ENCODE data around the gene C11orf86.
A peak's percentile ranks its signal among the peaks of the same experiment; 100 is the strongest.
"Not testable (repeated sequence)": the region's sequence is repeated elsewhere in the genome, so short reads cannot be mapped to it uniquely, and the experiment has no call there.

The C11orf86 gene

DNA sequence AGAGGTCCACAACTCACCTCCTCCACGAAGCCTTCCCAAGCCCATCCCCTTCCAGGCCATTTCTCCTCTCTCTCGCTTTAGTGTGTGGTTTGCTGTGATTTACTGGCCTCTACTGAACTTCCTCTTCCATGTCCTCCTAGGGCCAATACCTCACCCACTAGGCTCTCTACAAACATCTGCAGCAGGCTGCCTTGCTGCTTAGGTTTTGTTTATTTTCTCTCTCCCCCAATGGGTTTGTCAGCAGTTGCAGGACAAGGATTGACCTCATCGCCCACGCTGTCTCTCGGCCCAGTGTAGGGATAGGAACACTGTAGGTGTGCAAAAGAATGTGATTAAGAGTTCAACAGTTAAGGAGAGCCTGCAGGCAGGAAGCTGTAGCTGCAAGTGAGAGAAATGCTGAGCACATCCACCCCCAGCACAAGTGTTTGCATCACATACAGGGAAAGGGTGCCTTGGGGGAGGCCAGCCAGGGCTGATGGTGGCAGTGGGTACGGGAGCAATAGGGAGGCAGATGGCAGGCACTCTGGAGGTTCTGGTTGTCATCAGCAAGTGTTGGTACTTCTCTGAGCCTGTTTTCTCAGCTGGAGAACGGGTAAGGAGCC is 18.3 kb upstream of the C11orf86 start:
- in situ Hi-C loops (cut with HindIII; ENCODE audit: low sequenced_read_pairs): no loop called here
- peak overlapping the region; percentile 64 for H3K4me3 ChIP-seq (ENCODE audit: low read depth, low read length)
- TF ChIP-seq, protein P1, sequence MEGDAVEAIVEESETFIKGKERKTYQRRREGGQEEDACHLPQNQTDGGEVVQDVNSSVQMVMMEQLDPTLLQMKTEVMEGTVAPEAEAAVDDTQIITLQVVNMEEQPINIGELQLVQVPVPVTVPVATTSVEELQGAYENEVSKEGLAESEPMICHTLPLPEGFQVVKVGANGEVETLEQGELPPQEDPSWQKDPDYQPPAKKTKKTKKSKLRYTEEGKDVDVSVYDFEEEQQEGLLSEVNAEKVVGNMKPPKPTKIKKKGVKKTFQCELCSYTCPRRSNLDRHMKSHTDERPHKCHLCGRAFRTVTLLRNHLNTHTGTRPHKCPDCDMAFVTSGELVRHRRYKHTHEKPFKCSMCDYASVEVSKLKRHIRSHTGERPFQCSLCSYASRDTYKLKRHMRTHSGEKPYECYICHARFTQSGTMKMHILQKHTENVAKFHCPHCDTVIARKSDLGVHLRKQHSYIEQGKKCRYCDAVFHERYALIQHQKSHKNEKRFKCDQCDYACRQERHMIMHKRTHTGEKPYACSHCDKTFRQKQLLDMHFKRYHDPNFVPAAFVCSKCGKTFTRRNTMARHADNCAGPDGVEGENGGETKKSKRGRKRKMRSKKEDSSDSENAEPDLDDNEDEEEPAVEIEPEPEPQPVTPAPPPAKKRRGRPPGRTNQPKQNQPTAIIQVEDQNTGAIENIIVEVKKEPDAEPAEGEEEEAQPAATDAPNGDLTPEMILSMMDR (IDR thresholded peaks at IDR 0.05; ENCODE audit: low read depth, low read length, missing control alignments): peak; percentile 39
- no peak for DNase-seq (ENCODE audit: low read depth)

DNA sequence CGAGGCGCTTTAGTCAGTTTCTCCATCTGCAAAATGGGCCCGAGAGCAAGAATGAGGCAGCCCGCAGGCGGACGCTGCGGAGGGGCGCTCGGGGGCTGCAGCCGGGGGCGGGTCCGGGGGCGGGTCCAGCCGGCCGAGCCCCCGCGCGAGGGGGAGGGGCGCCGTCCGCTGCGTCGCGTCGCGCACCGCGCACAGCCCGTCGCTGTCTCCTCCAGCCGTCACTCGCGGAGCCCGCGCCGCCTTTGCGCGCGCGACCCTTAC is 17.2 kb upstream of the C11orf86 start:
- TF ChIP-seq, protein P1 (IDR thresholded peaks at IDR 0.05; ENCODE audit: low read depth, low read length, missing control alignments): no peak
- in situ Hi-C loops (cut with HindIII; ENCODE audit: low sequenced_read_pairs): no loop called here
- DNase-seq (ENCODE audit: low read depth): no peak
- peak overlapping the region; percentile 64 for H3K4me3 ChIP-seq (ENCODE audit: low read depth, low read length)

DNA sequence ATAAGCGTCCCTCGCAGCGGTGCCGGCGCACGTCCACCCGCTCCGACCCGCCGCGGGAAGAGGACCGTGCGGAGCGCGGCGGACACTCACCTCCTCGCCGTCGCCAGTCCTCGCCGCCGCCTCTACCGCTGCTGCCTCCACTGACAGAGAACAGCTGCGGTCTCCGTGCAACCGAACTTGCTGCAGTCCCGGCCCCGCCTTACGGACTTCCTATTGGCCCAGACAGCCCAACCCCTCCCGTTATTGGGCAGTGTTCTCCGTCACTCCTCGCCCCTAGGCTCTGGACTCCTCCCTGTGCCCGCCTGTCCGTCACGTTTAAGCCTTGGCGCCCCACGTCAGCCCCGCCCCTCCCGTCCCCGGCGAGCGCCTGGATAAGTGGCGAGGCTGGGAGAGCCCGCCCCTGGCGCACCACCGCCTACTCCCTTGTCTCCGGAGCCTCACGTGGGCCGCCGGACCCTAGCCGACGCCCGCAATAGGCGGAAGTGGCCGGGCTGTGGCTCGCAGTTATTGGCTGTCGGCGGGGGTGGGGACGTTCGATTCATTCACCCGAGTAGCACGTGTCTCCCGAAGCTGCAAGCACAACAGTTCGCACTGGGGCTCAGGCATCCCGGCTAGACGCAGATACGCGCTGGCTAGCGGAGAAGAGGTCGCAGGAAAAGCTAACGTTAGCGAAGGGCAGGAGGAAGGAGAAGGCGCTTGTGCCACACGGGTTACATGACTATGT is 16.7 kb upstream of the C11orf86 start, which contains the start of gene PC:
Gene PC, minus strand, starts transcription at position 152 of the 724 bp plus-strand sequence. CDS start 86,224 bp downstream, outside the sequence.
- in situ Hi-C loops (cut with HindIII; ENCODE audit: low sequenced_read_pairs): no loop called here
- DNase-seq (ENCODE audit: low read depth): peak; percentile 99
- peak within 1 kb of the TSS; percentile 64 for H3K4me3 ChIP-seq (ENCODE audit: low read depth, low read length)
- TF ChIP-seq, protein P1 (IDR thresholded peaks at IDR 0.05; ENCODE audit: low read depth, low read length, missing control alignments): no peak

DNA sequence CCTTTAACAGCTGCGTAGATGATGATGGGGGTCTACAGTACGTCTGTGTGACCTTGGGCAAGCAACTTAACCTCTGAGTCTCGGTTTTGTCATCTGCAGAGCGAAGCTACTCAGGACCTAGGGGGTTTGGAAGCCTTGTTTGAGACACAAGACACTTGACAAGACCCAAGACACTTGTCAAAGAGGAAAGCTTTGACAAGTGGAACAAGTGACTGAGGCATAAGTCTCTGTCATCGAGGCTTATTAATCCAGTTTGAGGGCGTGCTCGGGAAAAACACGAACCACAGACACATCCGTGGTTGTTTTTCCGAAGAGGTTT is 16.2 kb upstream of the C11orf86 start:
- DNase-seq (ENCODE audit: low read depth): no peak
- TF ChIP-seq, protein P1 (IDR thresholded peaks at IDR 0.05; ENCODE audit: low read depth, low read length, missing control alignments): no peak
- peak overlapping the region; percentile 27 for H3K4me3 ChIP-seq (ENCODE audit: low read depth, low read length)
- in situ Hi-C loops (cut with HindIII; ENCODE audit: low sequenced_read_pairs): no loop called here

DNA sequence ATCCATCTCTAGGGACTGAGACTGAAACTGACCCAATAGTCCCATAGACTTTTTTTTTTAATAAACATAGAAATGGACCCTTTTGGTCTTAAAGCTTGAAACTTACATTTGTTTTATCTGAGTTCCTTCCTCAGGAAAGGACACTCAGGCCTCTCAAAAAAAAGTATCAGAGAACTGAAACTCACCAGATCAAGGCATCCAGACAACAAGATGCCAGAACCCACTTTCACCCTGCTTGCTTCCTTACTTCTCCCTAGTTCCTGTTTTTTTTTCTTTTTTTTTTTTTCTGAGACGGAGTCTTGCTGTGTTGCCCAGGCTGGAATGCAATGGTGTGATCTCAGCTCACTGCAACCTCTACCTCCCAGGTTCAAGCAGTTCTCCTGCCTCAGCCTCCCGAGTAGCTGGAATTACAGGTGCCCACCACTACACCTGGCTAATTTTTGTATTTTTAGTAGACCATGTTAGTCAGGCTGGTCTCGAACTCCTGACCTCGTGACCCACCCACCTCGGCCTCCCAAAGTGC is 13.4 kb upstream of the C11orf86 start:
- in situ Hi-C loops (cut with HindIII; ENCODE audit: low sequenced_read_pairs): not testable (repeated sequence)

DNA sequence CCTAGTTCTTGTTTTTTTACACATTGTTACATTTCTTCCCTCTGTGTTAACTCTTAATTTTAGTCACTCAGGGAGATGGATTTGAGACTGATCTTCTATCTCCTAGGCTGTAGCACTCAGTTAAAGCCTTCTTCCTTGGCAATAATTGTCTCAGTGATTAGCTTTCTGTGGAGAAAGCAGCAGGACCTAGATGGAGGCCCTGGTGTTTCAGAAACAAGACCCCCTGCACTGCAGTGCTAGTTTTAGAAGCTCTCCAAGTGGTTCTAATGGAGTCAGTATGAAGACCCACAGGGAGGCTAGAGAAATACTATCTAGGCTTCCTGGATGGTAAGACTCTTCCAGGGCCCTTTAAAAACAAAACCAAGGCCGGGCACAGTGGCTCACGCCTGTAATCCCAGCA is 12.9 kb upstream of the C11orf86 start:
- TF ChIP-seq, protein P1 (IDR thresholded peaks at IDR 0.05; ENCODE audit: low read depth, low read length, missing control alignments): no peak
- no peak for DNase-seq (ENCODE audit: low read depth)
- no peak overlapping the region for H3K4me3 ChIP-seq (ENCODE audit: low read depth, low read length)
- in situ Hi-C loops (cut with HindIII; ENCODE audit: low sequenced_read_pairs): no loop called here

More for the DNA sequence above, 13.4 kb upstream of the C11orf86 start:
- not testable (repeated sequence) for H3K4me3 ChIP-seq (ENCODE audit: low read depth, low read length); DNase-seq (ENCODE audit: low read depth)

DNA sequence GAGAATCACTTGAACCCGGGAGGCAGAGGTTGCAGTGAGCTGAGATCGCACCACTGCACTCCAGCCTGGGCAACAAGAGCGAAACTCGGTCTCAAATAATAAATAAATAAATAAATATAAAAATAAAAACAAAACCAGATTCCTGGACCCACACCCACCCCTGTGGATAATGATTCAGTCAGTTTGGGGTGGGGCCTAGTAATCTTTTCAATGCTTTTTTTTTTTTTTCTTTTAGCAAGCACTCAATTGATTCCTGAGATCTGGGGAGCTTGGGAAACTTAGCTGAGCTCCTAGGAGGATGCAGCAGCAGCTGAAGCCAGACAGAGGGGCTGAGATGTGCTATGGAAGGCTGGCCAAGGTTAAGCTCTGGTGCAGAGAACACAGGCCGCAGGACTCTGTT is 12.3 kb upstream of the C11orf86 start:
- in situ Hi-C loops (cut with HindIII; ENCODE audit: low sequenced_read_pairs): no loop called here
- DNase-seq (ENCODE audit: low read depth): no peak
- H3K4me3 ChIP-seq (ENCODE audit: low read depth, low read length): no peak overlapping the region
- TF ChIP-seq, protein P1 (IDR thresholded peaks at IDR 0.05; ENCODE audit: low read depth, low read length, missing control alignments): no peak

Measured in astrocyte of the cerebellum (primary cell).